Hypothalamus (tissue), 51 donors: Measurements from ENCODE around the gene TERF2IP.

ENCODE experiments used
- DNase-seq, 51 donors: peaks; one replicate each; lab custom pipeline; 2025; lab: John Stamatoyannopoulos, UW

The TERF2IP gene

GRCh38 chr16:75647492-75648264, at the start of gene TERF2IP, which contains the start of gene KARS1:
Gene TERF2IP (plus strand): TSS chr16:75647773. CDS start chr16:75647883, 110 bp downstream.
Gene KARS1 (minus strand): TSS chr16:75647665. CDS start chr16:75647639, 26 bp downstream.
- peak; percentile 66 to 96 (median 90) for DNase-seq

GRCh38 chr16:75599452-75600277, 47.9 kb upstream of the TERF2IP start:
- DNase-seq: peak in 1 of 51 donors; percentile 1

- no peak for DNase-seq
Measured at GRCh38 chr16:75603241-75603640, 44.3 kb upstream of the TERF2IP start.

GRCh38 chr16:75606507-75606906, 41.1 kb upstream of the TERF2IP start:
- DNase-seq: no peak

- DNase-seq: no peak
Measured at GRCh38 chr16:75614066-75614897, 33.3 kb upstream of the TERF2IP start.

GRCh38 chr16:75615619-75616018, 32.0 kb upstream of the TERF2IP start:
- no peak for DNase-seq

- no peak for DNase-seq
Measured at GRCh38 chr16:75616521-75617010, 31.0 kb upstream of the TERF2IP start.

GRCh38 chr16:75617121-75617520, 30.5 kb upstream of the TERF2IP start:
- no peak for DNase-seq

- no peak for DNase-seq
Measured at GRCh38 chr16:75618780-75619179, 28.8 kb upstream of the TERF2IP start.

- no peak for DNase-seq
Measured at GRCh38 chr16:75620326-75621169, 27.0 kb upstream of the TERF2IP start.

GRCh38 chr16:75621170-75621477, 26.4 kb upstream of the TERF2IP start:
- DNase-seq: peak in 1 of 51 donors; percentile 18

GRCh38 chr16:75622761-75623605, 24.6 kb upstream of the TERF2IP start, which contains the start of gene ADAT1:
Gene ADAT1 (minus strand): TSS chr16:75623281. CDS start chr16:75620799, 2,482 bp downstream.
- DNase-seq: peak; percentile 80 to 99 (median 93)

GRCh38 chr16:75624921-75625334, 22.6 kb upstream of the TERF2IP start:
- DNase-seq: no peak

GRCh38 chr16:75626806-75627205, 20.8 kb upstream of the TERF2IP start:
- no peak for DNase-seq

- no peak for DNase-seq
Measured at GRCh38 chr16:75627851-75628250, 19.7 kb upstream of the TERF2IP start.

GRCh38 chr16:75628351-75628750, 19.2 kb upstream of the TERF2IP start:
- DNase-seq: no peak

- no peak for DNase-seq
Measured at GRCh38 chr16:75629132-75629531, 18.4 kb upstream of the TERF2IP start.

GRCh38 chr16:75630052-75630451, 17.5 kb upstream of the TERF2IP start:
- no peak for DNase-seq

GRCh38 chr16:75632857-75633256, 14.7 kb upstream of the TERF2IP start:
- no peak for DNase-seq
